GM12873 (cell line): Measurements from ENCODE around the gene DNAAF3.

ENCODE experiments used
- TF ChIP-seq, protein P1 (sequence below): IDR thresholded peaks from 2 replicates; pipeline ENCODE4 v1.5.1; 2012; ENCODE audit warnings: low read depth, mild to moderate bottlenecking, moderate library complexity, low read length, control low read depth; ENCODE audit not compliant: insufficient read depth; ENCODE audit errors: missing control alignments

Gene DNAAF3

DNA sequence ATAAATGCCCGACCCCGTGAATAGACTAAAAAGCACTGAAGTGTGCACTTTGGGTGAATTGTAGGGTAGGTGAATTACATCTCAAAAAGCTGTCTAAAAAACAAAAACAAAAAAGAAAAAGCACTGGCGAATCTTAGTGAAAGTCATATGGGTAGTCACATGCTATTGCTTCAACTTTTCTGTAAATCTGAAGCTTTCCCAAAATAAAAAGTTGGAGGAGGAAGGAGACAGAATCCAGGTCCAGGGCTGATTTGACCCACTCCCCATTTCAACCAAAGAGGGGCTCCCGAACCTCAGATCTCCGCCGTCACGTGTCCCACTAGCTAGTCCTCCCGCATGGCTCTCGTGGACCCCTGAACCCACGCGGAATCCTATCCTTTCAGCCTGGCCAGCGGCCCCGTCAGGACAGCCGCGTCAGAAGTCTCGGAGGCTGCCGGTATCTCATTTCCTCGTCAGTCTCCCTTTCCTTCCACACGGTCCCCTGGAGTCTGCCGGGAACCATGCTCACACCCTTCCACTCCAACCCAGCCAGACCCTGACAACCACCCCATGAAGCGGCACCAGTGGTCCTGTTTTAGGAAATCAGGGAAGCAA is 55.1 kb downstream of the DNAAF3 start:
- TF ChIP-seq, protein P1, sequence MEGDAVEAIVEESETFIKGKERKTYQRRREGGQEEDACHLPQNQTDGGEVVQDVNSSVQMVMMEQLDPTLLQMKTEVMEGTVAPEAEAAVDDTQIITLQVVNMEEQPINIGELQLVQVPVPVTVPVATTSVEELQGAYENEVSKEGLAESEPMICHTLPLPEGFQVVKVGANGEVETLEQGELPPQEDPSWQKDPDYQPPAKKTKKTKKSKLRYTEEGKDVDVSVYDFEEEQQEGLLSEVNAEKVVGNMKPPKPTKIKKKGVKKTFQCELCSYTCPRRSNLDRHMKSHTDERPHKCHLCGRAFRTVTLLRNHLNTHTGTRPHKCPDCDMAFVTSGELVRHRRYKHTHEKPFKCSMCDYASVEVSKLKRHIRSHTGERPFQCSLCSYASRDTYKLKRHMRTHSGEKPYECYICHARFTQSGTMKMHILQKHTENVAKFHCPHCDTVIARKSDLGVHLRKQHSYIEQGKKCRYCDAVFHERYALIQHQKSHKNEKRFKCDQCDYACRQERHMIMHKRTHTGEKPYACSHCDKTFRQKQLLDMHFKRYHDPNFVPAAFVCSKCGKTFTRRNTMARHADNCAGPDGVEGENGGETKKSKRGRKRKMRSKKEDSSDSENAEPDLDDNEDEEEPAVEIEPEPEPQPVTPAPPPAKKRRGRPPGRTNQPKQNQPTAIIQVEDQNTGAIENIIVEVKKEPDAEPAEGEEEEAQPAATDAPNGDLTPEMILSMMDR: no peak

DNA sequence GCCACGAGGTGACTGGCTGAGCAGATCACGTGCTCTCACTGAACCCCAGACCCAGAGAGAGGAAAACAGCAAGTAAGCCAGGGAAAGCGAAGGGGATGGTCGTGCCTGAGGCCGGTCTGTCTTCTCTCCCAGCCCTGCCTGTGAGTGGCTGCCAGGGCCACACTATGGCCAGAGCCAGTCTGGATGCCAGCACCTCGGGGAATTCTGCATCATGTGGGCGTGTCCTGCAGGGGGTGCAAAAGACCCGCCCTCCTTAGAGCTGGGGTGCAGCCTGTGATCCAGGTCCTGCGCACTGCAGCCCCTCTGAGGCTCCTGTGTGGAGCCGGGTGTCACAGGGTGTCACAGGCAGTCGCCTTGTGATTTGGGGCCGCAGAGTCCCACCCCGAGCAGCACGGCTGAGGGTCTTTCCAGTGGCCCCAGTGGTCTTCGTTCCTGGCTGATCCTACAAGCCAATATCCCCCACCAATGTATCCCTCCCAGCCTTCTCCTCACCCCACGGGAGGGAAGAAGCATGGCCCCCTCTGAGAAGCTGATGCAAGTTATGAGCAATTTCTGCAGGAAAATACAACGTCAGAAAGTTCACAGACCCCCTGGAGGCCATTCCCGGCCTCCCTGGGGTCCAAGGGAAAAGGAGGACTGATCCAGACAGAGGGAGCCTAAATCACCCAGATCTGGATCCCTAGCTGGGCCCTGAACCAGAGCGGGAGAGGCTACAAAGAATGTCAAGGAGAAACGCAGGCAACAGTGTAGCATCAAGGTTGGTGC is 56.7 kb downstream of the DNAAF3 start:
- TF ChIP-seq, protein P1: no peak
